ENCODE results near the gene GNA12.
"Not testable (repeated sequence)": the region's sequence is repeated elsewhere in the genome, so short reads cannot be mapped to it uniquely, and the experiment has no call there.

The GNA12 gene

GRCh38 chr7:2775376-2775775 is 68.7 kb downstream of the GNA12 start:
- DNase-seq: no peak

DNA sequence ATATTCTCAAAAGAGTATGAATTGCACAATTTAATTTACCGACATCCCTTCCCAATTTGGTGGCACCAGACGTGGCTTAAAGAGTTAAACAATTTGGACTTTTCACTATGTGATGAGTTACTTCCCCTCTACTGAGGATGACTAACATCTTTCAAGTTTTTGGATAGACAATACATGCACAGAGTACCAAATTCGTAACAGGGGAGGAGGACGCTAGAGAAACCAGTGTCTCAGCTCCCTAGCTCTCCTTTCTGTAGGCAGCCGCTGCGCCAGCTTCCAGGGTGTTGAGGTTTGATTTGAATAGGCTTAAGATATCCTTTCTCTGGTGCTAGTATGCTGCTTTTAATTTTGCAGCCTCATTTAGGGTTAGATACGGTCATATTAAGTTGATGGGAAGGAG is 69.2 kb downstream of the GNA12 start:
- no peak for DNase-seq

- DNase-seq: no peak
Measured at GRCh38 chr7:2774280-2774679, 69.8 kb downstream of the GNA12 start.

- no peak for DNase-seq
Measured at GRCh38 chr7:2773608-2774007, 70.5 kb downstream of the GNA12 start.

DNA sequence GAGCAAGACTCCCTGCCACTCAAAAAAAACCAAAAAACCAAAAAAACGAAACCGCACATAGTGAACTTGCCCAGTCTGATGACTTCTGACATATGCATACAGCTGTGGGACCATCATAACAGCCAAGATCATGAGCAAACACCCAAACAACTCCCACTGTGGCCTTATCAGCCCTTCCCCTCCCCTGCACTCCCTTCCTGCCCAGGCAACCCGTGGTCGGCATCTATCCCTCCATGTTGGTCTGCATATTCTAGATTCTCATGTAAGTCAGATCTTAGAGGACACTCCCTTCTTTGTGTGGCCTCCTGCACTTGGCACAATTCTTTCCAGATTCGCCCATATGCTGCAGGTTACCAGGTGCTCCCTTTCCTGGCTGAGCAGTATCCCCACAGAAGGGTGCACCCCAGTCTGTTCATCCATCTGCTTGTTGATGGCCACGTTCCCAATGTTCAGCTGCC is 72.8 kb downstream of the GNA12 start:
- DNase-seq: no peak

DNA sequence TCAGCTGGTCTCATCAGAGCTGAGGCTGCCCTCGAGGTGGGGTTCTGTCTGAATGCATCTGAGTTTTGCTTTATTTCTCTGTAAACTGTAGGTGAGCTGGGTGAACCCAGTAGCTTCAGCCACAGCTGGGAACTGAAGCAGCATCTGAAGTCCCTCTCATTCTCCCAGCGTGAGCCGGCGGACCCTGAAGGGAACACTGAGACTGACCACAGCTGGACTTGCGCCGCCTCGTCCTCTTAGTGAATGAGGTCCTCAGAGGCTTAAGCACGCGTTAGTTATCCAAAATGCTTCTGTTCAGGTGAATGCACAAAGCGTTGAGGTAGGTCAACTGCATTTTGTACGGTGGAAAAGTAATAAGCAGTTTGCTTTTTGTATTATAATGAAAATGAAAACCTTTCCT is 79.5 kb downstream of the GNA12 start:
- DNase-seq: no peak

DNA sequence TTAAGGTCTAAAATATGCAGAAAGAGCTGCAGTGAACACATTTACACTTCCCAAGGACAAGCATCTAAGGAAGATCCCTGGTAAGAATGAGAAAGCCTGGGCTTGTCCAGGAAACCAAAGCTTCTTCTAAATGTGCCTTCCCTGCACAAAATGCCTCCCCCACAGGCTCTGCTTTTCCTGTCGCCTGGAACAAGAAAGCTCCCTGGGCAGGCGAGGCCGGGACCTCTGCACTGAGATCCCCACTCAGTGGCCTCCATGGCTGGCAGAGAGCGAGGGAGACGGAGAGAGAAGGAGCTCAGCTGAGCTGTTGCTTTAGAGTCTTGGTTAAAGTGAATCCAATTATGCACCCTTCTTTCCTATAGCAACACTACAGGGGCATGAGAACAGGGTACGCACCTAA is 80.5 kb downstream of the GNA12 start:
- DNase-seq: no peak

DNA sequence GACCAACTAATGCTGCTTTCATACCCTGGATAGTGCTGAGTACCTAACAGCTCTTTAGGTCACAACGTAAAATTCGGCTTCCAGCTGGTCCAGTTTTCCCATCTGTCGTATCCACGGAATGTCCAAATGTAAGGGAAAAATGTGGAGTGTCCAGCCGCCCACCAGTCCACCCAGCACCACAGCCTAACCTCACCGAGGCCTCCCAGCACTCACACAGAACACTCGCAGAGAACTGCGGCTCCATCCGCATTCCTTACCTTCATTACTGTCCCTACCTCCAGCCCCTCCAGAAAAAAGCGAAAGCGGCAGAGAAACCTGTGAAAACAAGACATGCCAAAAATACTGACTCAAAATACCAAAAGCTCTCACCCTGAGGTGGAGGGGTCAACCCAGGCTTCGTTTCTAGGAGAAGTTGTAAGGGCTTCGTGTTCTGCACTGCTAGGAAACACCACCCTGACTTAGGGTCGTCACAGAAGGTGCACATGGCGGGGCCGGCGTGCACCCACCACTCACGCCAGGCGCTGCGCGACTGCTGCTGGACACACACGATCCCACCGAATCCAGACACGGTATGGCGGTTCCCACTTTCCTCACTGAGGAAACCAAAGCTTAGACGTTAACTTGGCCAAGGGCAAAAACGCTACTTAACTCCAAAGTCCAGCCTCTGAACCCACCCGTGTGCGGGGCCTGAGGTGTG is 82.2 kb downstream of the GNA12 start:
- DNase-seq: no peak

GRCh38 chr7:2761131-2761624 is 82.9 kb downstream of the GNA12 start:
- DNase-seq: no peak

GRCh38 chr7:2760098-2760889 is 83.8 kb downstream of the GNA12 start:
- DNase-seq: peak; percentile 14 to 39

- DNase-seq: no peak
Measured at GRCh38 chr7:2759736-2760097, 84.4 kb downstream of the GNA12 start.

DNA sequence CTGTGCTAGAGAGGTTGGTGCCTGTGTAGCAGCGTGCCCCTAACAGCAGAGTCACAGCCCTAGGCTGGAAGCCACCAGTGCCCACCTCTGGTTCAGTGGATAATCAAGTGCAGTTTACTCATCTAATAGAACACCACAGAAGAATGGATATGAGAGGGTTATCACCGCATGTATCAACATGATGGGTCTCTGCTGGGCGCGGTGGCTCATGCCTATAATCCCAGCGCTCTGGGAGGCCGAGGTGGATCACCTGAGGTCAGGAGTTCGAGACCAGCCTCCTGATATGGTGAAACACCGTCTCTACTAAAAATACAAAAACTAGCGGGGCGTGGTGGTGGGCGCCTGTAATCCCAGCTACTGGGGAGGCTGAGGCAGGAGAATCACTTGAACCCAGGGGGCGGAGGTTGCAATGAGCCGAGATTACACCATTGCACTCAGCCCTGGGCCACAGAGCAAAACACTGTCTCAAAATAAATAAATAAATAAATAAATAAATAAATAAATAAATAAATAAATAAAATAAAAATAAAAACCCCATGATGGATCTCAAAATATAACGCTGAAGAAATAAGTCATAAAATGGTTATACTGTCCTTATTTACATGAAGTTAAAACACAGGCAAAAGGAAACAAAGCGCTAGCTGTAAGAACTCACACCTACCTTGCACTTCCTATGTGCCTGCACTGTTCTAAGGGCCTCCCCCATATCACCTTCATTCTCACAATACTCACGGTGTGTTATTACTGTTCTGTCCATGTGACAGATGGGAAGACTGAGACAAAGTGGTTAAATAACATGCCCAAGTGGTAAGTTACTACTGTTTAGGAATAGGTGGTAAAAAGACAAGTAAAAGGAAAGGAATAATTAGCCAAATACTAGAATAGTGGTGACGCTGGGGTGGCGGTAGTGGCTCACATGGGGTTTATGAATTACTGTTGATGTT is 85.2 kb downstream of the GNA12 start:
- DNase-seq: no peak

DNA sequence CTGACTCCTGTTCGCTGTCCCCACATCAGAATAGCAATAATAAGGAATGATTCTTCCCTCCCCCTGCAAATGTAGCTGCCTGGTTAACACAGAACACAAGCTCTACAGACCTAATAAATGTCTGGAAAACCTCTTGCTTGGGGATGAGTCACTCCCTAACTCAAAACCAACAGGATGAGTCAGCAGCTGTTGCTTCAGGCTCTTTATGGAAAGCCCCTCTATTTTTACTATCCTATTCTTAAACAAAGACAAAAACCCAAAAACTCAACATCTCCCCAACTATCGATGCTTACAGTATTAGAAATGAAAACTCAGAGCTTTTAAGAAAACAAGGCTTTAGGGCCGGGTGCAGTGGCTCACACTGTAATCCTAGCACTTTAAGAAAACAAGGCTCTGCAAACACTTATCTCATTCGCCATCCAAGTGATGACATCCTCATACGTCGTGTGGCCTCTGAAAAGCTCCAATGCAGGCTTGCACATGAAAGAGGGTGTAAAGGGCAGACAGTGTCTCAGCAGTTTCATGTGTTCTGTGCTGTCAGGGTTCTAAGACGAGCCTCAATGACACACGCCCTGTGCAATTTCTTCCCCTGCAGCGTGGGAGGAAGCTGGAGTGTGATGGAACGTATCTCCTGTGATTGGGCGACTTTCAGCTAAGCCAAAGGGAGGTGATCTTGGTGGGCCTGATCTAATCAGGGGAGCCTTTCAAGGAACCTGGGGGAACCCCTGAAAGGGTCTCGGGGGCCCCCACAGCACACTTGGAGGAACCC is 86.0 kb downstream of the GNA12 start:
- DNase-seq: peak; percentile 29 to 71

- DNase-seq: no peak
Measured at GRCh38 chr7:2757361-2757903, 86.7 kb downstream of the GNA12 start.

DNA sequence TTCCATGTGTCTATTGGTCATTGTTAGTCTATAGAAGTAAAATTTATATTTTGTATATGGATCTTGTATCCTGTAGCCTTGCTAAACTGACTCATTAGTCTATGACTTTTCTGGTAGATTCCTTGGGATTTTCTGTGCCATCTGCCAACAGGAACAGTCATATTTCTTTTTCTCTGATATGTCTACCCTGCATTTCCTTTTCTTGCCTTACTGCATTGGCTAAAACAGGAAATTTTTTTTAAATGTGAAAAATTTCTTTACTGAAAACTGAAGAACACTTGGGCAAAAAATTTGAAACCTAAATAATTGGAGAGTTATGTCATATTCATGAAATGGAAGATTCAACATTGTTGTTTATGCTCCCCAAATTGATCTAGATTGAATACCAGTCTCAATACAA is 88.6 kb downstream of the GNA12 start:
- no peak for DNase-seq

- DNase-seq: no peak
Measured at GRCh38 chr7:2754912-2755311, 89.2 kb downstream of the GNA12 start.

- DNase-seq: no peak
Measured at GRCh38 chr7:2754086-2754485, 90.0 kb downstream of the GNA12 start.

- no peak for DNase-seq
Measured at GRCh38 chr7:2753148-2753547, 91.0 kb downstream of the GNA12 start.

DNA sequence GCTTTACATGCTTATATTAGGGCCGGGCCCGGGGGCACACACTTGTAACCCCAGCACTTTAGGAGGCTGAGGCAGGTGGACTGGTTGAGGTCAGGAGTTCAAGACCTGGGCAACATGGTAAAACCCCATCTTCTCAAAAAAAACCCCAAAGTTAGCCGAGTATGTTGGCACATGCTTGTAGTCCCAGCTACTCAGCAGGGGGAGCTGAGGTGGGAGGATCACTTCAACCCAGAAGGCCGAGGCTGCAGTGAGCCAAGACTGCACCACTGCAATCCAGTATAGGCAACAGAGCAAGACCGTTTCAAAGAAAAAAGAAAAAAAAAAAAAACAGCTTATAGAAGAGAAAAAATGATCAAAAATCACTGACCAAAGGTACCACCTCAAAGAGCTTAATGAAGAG is 93.0 kb downstream of the GNA12 start:
- DNase-seq: no peak

GRCh38 chr7:2750004-2750407 is 94.1 kb downstream of the GNA12 start:
- no peak for DNase-seq

- DNase-seq: not testable (repeated sequence)
Measured at GRCh38 chr7:2748684-2749083, 95.4 kb downstream of the GNA12 start.
